COLO668 (cell line): Measurements from ENCODE around the gene FBLN5.

Experiments used
- DNase-seq: peaks from one replicate; lab custom pipeline; 2025; ENCODE audit not compliant: unreplicated experiment; lab: John Stamatoyannopoulos, UW

FBLN5 gene

DNA sequence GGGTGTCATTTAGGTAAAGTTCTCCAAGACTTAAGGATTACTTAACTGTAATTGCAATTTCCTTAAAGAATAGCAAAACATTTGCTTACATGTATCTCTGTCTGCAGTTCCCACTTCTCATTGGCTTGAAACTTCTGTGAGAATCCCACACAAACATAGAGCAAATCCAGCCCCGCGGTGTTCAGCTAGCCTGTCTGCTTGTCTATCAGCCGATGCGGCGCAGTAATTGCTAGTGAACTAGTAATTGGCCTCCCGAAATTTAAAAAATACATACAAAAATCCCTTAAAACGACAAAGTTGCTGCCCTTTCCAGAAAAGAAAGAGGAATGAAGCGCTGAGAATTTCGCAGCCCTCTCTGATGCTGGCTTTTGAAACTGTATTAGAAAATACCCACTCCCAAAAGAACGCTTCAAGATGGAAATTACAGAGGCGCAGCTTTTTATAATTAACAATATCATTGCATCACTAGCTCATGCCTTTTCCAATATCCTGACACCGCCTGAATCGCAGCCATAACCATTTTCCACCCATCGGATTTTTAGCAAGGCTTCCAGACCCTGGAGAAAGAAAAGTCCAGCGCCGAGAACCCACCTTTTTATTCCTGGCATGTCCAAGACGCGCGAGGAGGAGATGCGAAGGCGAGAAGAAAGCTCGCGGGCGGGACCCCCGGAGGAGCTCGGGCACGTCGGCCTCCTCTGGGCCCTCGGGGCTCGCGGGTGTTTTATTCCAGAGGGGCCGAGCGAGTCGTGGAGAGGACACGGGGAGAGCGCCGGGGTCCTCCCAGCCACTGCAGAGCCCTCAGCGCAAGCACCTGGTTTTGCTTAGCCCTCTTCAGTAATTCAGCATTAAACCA lies 646 bp downstream of the FBLN5 start:
- no peak for DNase-seq

DNA sequence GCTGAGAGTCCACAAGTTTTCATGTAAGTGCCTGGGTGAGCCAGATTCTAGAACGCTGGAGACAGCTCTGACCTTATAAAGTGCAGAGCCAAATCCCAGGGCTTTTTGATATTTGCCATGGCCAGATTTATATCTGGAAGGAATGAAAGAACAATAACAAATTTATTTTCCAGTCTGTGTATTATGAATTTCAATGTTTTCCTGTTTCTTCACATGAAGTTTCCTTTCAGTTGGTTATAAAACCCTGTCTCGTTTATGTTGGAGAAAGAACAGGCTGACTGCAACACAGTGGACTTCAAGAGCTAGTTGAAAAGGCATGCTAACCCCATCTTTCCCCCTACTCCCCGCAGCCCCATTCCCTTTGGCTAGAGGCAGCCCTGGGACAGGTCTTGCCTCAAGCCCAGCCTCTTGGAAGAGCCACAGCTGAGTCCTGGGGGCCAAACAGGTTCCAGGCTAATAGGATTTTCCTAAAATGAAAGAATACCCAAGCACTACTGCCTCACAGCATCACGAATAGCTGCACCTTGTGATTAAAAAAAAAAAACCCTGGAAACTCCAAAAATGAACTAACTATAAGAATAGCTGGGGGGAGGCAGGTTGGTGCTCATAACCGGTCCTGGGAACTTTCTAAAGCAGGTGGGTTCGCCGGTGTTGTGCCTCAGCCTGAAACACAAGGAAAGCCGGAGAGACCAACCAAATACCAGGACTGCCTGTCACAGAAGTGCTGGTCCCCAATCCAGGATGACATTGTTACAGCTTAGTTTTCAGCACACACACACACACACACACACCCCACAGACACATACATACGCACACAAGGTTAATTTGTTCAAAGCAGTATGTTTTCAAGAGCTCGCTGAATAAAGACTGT lies 1.5 kb downstream of the FBLN5 start:
- no peak for DNase-seq

DNA sequence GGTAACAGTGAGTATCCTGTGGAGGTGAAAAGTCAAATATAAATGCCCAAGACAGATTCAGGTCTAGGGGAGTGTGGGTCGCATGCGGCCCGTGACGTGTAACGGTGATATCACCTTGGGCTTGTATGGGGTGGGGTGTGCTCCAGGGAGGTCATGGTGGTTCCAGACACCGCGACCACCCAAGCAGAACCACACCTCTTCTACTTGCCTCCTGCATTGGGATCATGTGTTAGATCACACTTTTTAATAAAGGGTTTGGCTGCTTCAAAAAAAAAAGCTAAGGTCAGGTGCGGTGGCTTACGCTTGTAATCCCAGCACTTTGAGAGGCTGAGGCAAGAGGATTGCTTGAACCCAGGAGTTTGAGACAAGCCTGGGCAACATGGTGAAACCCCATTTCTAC lies 4.5 kb downstream of the FBLN5 start:
- DNase-seq = no peak

DNA sequence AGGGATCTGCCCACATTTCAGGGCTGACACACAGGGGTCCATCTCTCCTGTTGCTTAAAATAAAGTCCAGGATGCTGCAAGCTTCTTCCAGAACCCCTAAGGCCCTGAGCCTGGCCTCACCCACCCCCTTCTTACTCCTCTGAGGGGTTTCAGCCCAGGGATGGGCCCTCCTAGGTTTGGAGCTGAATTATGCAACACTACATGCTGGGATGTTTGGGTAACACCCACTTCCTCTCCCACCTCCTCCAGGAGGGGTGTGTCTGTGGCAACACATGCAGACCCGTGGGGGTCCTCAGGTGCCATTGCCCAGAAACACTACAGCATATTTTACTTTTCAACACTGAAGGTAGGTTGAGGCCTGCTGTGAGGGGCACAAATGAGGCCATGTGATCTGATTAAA lies 5.4 kb downstream of the FBLN5 start:
- DNase-seq = no peak

DNA sequence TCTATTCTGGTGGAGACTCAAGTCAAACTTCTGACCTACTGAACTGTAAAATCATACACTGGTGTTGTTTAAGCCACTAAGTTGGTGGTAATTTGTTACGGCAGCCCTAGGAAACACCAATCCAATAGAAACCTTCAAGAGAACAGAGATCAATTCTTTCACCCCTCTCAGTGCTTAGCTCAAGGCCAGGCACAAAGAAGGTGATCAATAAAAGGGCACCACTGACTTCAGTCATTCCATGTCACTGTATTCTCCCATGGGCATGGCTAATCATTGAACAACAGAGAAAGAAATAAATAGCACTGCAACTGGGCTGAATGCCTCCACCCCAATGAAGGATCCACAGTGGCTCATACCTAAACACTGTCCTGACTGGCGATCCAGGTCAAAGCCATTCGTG lies 7.3 kb downstream of the FBLN5 start:
- DNase-seq = no peak

DNA sequence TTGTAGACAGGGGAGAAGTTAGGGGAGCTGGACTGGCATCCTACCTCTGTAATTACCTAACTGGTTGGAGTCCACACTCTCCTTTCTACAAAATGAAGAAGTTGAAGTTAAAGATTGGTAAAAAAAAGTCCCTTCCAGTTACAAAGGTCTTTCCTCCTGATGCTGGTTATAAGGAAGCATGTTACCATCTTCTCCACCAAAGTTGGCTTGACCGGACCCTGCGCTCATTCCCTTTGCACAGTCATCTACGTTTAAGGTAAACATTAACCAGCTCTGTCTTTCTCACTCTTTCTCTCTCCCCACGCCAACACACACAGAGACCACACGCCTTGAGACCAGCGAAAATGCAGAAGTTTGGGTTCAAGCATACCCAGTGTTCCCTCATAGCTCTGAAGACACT lies 11.9 kb downstream of the FBLN5 start:
- DNase-seq = no peak

DNA sequence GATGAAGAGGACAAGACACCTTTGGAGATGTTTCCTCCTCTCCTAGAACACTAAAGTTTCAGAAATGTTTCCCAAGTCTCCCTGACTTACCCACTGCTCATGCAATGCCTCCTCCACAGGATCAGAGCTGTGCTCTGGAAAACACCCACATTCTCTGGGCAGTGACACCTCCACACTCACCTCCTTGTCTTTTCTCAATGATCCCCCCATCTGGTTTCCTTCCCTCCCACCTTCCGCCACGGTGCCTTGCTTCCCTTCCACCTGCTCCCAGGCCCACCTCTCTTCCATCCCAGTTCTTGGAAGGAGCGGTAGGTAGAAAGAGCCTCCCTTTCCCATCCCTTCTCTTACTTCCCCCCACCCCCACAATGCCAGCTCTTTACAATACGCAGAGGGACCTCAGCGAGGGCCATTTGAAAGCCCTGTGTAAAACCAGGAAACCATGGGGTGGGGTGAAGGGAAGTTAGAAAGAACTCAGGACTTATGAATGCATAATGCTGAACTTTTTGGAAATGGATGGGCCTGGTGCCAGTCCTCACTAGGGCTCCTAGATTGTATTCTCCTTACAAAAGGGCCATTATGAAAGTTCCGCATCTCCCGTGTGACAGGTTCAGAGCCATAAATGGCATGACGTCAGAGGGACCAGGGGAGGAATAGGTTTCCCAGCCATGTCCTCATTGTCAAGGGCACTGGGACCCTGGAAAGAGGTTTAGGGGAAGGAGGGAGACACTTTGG lies 12.8 kb downstream of the FBLN5 start:
- no peak for DNase-seq

DNA sequence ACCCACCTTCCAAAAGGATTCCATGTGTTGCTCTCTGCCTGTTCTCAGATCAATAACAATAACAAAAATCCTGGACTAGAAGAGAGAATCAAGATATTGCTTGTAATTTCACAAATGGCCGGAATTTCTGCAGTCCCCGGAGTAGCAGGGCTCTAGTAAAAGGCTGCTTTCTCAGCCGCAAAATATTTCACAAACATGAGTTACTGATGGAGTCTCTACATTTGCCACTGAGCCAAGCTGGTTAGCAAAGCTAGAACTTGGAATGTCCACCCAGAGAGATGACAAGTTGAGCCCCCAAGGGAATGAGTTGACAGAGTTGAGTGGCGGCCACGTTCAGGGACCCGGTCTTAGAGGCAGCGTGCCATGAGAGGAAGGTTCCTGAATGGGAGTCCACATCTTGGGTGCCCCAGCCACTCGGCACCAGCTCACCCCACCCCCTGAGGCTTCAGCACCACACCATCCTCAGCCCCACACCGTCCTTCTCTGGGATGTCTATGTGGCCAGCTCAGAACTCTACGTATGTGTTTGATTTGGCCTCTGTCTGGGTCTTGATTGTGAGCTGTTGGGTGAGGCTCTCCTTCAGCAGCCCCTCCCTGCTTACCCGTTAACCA lies 15.9 kb downstream of the FBLN5 start:
- no peak for DNase-seq

DNA sequence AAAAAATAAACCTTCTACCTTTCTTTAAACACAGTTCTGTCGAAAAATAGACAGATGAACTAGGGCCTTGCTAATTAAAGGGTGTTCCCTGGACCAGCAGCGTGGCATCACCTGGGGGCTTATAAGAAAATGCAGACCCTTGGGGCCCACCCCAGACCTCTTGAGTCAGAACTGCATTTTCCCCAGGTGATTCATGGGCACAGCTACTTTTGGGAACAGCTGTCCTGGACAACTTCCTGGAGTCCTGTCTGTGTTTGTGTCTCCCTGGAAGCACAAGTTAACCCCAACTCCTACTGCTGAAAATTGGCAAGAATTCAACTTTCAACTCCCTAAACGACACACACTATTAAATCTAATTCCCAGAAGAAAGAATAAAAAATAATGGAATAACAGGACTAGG lies 17.8 kb downstream of the FBLN5 start:
- DNase-seq = no peak

DNA sequence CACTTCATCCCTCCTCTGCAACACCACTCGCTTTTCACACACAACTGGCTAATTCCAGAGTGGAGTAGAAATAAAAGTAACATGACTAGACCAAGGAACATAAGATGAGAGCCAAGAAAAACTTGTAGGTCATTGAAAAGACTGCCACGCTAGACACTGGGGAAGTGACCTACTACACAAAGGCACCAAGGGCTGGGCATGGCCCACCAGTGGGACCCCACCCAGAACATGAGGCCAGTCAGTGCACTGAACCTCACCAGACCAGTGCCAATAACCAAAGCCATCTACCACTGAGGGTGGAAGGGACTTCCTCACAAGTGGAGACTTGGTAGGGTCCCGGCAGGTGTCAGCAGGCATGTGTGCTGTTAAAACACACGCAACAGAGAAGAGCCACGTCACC lies 19.7 kb downstream of the FBLN5 start:
- DNase-seq = no peak

DNA sequence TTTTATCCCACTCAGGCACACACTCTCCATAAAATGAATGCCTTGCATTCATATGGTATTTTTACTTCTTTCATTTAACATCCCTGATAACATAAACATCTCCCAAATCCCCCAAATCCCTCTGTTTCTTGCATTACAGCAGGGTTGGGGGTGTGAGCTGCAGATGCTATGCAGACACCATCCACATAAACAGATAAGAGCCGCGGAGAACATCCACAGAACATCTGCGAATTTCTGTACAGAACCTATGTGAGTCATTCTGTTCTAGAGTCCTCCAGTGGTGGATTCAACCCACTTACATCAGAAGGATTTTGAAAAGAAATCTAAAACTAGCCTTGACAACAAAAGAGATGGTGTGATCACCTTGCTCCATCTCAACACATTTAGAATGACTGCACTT lies 20.3 kb downstream of the FBLN5 start:
- no peak for DNase-seq

DNA sequence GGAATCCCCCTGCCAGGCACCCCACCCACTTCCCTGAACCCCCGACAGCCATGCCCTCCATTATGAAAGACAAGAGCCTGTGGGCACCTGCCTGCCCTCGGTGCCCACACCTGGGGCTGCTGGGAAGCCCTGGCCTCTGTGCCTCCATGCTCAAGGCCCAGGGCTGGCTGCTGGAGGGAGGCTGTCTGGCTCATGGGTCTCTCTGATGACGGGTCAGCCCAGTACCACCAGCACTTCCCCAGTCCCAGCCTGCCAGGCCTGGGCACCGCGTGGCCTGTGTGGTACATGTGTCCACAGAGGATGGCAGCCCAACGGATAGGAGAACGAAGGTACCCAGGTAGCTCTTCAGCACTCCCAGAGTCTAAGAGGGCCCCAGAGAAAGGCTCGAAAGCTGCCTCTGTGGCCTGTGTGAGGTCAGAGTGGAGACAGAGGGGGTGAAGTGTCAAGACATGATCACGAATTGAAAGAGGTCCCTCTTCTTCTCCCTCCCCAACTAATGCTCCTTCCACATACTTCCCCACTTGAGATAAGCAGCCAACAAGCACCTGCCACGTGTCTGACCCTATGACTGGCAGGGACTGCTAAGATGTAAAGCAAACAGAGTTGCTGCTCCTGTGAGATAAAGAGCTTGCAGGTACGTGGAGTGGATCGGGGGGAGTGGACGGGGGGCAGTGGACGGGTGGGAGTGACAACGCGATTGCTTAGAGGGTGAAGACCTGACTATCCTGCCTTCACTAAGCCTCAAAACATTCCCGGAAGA lies 21.2 kb downstream of the FBLN5 start:
- DNase-seq = no peak

DNA sequence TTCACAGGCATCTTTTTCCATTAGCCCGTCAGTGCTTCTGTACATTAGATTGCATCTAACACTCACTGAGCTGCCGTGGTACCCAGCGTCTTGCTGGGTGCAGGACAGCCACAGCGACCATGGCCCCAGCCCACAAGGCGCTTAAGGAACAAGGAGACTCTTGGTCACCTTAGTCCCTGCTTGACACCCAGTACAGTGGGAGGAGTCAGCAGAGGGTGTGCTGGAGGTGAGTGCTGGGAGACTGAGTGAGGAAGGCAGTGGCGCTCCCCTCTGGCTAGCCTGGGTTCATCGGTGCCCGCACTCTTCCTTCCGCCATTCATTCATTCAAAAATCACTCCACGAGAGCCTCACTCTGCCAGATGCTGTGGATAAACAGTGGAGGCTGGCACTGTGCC lies 21.8 kb downstream of the FBLN5 start:
- DNase-seq = no peak

DNA sequence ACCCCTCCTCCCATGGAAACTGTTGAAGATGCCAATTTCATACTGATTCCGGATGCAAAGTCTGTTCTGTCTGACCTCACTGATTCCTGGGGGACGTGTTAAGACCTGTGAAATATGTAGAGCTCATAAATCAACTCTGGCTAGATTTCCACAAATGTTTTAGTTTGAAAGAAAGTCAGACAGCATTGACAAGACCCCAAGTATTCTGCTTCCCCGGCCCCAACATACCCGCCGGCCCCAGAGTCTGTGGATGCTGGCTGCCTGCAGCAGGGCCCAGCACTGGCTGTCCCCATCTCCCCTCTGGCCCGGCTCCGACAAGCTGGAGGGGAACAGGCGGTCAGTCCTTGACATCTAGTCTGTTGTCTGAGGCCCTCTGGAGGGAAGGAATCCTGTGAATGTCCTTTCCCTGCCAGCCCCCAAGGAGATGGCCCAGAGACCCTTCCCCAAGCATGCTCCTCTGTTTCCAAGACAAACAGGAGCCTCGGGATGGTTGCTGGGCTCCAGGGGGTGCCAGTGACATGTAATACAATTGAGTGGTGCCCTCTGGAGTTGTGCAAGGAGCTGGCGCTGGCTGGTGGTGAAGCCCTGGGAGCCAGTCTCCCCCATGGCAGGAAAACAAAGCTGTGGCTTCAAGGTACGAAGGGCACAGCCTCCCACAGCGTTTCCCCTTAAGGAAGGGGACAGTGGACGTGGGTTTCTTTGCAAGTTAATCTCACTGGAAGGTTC lies 22.3 kb downstream of the FBLN5 start:
- no peak for DNase-seq

DNA sequence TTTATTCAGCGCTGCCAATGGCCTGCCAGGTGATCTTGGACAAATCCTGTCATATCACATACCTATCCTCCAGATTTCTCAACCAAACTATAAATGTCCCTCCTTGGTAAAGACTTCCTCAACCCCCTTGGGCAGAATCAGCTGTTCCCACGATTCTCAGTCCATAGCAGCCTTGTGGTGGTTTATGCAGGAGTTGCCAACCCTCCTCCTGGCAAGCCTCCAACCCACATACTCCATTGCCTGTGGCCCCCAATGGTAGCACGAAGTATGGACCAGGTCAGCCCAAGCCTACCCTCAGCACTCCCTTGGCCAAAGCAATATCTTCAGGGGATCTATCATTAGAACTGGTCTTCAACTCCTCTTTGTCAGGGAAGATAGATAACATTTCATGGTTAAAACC lies 27.0 kb downstream of the FBLN5 start:
- no peak for DNase-seq

DNA sequence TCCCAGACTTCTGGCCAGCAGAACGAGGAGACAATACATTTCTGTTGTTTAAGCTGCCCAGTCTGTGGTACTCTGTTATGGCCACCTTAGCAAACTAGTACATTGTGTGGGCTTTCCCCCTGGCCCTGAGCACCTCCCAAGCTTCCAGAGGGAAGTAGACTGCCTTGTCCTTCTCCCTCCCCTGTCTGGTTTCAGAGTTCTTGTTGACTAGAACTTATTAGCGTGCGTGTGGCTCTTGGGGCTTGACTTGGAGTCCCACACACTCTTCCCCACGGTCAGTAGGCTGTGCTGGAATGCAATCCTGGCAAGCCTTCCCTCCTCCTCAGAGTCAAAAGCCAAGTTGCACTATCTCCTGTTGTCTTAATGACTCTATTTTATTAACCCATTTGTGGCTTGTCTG lies 27.7 kb downstream of the FBLN5 start:
- DNase-seq = no peak

DNA sequence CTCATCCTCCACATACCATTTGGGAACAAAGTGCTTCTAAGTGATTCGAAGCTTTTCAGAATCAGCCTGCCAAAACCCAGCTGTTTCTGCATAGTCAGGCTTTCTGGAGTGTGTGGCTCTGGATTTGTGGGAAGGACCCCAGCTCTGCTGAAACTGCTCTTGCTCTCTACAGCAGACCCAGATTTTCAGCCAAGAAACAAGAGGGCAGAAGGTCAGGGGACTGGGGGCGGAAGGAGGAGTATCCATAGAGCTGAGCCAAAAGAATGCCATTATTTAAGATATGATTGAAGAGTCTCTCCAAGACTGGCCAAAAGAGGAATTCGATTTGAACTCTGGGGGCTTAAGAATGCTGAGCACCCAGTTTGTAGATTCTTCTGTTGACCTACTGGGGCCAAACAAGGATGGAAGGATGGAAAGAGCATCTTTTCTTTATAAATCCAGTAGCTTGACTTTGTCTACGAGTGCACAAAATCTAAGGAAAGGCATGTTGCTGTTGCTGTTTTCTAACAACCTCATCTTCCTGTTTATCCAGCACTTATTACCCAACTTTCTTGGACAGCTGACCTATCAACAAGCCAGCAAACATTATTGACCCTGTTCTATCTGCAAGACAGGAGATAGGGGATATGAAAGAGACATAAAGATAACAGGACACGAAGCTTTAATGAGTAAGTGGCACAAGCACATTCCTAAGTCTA lies 29.2 kb downstream of the FBLN5 start:
- no peak for DNase-seq

DNA sequence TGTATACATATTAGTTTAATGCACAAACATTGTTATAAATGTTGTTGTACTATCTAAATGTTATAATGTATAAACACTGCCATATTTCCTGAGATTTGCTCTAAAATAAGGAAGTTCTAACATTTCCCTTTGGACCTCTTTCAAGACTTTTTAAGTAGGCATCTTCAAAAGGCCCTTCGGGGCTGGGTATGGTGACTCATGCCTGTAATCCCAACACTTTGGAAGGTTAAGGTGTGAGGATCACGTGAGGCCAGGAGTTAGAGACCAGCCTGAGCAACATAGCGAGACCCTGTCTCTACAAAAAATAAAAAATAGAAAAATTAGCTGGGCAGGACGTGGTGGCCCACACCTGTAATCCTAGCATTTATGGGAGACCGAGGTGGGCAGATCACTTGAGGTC lies 35.5 kb downstream of the FBLN5 start:
- no peak for DNase-seq

DNA sequence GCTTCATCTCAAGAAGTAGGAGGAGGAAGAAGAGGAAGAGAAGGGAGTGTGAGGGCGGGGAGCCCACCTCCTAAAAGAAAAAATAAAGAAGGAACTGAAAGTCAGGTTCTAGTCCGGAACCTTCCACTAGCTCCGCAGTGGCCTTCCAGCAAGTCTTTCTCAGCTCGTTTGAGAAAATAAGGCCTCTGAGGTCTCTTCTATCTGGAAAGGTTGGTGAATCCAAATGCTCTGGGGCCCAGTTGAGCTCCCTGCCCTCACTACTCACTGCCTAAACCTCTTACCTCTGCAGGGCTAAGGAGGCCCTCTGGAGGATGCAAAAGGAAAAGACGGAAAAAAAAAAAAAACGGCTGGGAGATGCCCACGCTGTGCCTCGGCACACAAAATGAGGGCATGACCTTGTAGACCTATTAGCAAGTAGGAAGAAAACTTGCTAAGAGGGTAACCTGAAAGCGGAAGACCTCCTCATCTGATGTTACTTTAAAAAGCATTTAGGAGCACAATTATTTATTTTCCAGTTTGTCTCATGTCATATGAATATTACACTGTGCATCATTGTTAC lies 35.9 kb downstream of the FBLN5 start:
- DNase-seq = no peak
